NCI-H2227 (cell line): ENCODE data around the gene CACNA1E.

Experiments used
- DNase-seq: peaks from one replicate; lab custom pipeline; 2025; ENCODE audit not compliant: unreplicated experiment; lab: John Stamatoyannopoulos, UW

The CACNA1E gene

DNA sequence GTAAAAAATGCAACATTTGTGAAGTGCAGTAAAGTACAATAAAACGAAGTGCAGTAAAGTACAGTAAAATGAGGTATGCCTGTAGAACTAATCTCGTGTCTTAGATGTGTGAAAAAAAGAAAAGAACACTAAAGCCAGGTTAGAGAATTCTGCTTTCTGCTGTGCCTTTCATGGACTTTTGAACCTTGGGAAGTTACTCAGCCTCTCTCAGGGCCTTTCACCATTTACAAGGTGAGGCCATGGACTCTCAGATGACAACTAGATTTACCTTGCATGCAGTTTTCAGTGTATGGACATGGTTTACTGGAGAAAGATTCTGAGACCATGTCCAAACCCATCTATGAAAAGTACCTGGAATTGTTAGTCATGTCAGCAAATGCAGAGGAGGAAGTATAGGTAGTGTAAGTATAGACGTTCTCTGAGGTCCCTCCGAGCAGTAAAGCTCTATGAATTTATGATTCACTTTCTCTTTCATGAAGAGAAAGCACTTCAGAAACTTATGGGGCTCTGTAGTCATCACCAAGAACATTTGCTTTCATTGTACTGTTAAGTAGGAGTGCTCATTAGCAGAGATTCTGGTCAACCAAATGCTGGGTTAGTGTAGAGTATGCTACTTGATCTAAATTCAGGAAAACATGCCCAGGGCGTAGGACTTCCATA is 143.1 kb downstream of the CACNA1E start:
- no peak for DNase-seq

DNA sequence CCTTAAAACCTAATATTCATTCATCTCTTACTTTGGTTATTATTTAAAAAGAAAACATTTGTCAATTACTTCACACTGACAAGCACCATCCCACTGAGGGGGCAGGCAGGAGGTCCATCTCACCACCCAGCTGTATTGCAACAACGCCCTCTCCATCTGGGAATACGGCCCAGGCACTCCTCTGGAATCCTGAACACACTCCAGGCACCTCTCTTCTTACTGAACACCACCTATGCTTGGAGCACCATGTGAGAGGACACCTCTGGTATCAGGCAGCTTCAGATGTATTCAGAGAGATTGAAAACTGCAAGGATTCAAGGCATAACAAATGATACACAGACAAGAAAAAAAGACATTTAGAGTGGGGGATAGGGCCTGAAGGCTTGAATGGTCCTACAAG is 147.1 kb downstream of the CACNA1E start:
- no peak for DNase-seq

DNA sequence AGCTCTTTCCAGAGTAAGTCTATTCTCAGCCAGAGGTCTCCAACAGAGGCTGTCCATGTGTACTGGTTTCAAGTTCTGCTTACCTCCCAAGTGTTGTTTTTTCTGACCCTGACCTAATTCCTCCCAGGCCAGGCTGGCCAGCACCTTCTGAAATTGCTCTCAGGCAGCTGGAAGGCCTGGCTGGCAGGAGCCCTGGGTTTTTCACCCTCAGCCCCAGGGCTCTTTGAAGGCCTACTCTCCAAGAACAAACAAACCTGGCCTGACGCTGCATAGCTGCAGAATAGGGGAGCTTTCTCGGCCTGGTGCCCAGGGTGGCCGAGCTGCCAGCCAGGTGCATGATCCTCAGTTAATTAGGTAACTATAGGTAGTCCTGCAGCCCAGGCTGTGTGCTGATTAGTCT is 147.5 kb downstream of the CACNA1E start:
- DNase-seq = no peak

DNA sequence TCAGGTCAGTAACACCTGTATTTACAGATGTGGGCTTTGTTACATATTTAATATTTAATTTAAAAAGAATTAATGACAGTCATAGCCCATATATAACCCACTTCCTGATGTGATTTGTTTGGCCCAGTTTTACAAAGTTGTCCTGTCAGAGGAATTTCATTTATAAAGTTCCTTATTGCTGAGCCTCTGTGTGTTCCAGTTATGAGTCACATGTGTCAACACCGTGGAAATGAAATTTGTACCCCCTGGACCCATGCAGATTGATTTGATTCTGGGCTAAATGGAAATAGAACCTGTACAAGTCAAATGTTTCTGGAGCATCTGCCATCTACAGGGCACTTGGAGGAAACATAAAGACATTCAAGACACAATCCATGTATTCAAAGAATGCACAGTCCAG is 149.2 kb downstream of the CACNA1E start:
- DNase-seq = no peak

DNA sequence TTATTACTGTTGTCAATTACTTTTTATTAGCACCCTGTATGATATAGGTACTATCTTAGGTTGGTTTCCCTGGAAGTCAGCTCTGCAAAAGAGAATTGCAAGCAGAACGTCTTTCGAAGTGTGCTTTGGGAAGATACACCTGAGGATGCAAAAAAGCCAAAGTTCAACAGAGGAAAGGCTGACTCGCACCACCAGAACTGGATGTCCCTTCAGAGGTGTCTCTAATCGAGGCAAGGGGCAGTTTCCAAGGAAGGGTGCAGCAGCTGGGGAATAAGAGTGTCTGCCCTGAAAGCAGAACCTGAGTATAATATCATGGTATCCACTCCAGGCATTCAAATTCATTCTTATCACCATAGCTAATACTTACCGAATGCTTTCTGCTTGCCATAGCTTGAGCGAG is 149.6 kb downstream of the CACNA1E start:
- DNase-seq = no peak

DNA sequence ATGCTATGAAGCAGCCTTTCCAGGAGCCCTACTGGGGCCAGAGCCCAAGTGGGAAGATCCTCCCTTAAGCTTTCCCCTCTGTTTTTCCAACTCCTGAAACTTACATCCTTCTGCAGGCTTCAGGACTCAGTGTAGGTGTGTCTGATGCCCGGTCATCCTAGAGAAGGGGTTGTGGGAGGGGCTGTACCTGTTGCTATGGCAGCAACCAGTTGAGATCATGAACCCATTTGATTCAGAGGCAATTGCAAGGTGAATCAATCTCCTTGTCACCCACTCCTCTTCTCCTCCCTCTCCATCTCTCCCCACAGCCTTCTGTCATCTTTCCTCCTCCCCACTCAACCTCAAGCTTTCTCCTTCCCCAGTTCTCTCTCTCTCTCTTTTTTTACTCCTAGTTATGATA is 151.8 kb downstream of the CACNA1E start:
- peak; percentile 7 for DNase-seq

DNA sequence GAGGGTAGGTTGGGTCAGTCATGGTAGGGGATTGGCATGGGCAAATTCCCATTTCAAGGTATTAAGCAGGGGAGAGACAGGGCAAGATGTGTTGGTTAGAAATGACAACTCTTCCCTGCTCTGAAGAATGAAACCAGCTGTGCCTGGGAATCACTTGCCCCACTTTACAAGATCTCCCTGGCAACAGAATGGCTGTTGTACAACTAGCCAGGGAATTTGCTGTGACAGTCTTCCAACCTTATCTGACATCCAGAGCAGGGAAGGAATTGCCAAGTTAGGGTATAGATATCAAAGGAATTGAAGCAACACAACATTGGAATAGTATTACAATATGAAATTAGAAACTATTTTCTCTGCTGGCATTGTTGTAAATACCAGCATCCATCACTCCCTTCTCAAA is 154.7 kb downstream of the CACNA1E start:
- DNase-seq = no peak

DNA sequence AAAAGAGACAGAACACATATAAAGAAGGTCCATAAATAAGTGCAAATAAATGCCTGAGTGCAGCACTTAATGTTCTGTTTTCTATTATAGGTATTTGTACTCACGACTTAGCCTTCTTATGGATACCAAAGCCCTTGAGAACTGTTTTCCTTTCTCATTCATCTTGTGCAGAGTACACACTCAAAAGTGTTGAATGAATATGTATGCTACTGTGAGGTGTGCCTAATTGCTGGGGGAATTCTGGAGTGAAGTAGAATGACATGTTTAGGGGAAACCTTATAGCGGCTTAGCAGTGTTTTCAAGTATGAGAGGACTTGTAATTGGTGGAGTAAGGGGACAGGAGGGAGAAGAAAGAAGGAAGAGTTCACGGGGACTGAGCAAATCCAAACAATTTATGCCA is 157.6 kb downstream of the CACNA1E start:
- no peak for DNase-seq

DNA sequence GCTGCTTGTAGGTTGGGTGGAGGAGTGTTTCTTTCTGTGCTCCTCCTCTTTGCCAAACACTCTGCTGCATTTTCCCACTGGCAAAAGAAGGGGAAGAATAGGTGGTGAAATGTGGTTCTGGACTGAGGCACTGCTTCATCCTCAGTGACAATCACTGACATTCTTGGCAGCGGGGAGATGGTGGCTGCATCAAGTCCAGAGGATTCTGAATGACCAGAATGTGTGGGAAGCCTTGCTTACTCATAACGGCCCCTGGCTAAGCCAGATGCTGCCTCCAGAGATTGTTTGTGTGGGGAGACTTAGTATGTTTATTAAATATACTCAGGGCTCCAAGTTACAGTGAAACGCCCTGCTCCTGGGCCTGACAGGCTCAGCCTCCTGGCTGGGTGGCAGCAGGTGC is 160.3 kb downstream of the CACNA1E start:
- DNase-seq = no peak

DNA sequence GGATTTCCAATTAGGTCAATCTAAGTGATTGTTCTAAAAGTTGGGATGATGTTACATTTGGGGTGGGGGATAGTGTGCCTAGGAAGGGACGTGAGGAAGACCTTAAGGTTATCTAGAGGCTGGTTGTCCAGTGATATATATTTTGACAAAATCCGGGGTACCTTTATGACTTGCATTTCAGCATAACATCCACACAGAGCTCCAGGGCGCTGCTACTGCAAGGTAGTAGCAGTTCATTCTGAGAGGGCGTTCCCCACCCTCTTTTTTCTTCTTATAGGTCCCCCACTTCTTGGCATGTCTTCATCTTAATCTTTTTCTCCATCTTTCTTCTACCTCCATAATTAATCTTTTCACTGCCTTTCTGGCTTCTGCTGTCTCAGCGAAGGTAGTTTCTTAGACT is 161.9 kb downstream of the CACNA1E start:
- no peak for DNase-seq

DNA sequence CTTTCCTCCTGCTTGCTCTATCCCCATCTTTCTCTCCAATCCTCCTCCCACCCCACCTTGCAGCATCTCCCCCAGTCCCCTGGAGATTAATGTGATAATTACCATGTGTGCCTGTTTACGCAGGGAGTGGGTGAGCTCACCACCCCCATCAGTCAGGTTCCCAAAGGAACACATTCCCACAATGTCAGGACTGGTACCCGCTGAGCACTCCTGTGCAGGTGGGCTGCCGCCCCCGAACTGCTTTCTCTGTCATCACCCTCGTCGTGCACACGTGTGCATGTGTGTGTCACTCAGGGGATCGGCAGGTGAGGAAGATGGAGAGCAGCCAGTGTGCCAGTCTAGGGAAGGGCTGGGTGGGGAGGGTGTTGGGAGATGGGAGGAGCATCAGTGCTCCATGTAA is 163.4 kb downstream of the CACNA1E start:
- no peak for DNase-seq

DNA sequence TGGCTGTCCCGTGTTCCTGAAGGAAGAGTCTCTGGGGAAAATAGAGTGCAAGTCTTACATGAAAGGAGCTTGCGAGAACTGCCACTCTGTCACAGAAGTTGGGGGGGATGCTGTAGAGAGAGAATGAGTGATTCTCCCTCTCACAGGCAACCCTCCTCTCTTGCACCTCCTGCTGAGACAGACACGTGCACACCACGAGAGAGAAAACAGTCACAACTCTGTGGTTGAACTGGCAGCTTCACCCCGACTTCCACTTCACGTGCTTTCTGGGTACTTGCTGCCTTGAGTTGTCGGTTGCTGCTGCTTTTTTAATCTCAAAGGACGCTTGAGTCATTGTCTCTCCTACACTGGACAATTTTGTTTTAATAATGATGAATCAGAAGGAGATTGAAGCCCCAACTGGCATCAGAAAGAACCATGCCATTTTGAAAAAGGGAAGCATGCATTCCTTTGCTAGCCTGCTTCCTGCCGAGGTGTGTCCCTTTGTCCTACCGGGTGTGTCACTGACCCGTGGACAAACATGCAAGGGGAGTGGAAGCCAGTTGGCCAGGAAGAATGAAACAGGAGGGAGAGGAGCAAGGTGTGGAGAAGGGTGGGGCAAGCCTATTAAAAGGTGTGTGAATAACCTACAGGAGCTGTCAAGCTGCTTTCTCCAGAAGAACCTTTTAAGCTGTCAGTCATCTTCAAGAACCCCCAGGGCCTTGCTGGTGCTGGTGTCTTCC is 164.2 kb downstream of the CACNA1E start:
- DNase-seq = no peak

DNA sequence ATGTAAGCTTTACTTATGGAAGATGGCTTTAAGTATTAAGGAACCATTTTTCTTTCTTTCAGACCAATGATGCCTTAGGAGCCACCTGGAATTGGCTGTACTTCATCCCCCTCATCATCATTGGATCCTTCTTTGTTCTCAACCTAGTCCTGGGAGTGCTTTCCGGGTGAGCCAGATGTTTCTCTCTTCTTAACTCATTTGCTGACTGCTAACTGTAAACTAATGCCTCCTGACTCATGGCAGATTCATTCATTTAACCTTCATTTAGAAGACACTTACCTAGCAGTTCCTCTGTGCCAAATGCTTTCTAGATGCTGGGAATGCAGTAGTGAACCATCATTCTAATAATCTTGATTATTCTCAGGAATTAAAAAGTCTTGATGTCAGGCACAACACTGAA is 168.0 kb downstream of the CACNA1E start:
- DNase-seq = no peak

DNA sequence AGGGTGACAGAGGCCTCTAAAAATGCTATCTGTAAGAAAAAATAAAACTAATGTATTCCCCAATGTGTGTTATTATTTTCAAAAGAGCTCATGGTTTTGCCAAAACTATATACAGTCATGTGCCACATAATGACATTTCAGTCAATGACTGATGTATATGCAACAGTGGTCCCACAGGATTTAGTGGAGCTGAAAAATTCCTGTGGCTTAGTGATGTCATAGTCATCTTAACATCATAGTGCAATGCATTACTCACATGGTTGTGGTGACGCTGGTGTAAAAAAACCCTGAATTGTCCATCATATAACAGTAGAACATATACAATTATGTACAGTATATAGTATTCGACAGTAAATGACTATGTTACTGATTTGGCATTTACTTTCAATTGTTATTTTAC is 172.4 kb downstream of the CACNA1E start:
- DNase-seq = no peak

DNA sequence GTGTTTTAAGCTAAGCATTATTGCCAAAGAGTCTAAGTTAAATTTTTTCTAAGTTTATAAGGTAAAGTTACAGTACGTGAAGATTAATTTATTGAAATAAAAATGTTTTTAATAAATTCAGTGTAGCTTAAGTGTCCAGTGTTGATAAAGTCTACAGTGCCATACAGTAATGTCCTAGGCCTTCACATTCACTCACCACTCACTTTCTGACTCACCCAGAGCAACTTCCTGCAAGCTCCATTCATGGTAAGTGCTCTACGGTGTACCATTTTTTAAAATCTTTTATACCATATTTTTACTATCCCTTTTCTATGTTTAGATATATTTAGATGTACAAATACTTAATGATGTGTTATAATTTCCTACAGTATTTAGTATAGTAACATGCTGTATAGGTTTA is 173.2 kb downstream of the CACNA1E start:
- no peak for DNase-seq

DNA sequence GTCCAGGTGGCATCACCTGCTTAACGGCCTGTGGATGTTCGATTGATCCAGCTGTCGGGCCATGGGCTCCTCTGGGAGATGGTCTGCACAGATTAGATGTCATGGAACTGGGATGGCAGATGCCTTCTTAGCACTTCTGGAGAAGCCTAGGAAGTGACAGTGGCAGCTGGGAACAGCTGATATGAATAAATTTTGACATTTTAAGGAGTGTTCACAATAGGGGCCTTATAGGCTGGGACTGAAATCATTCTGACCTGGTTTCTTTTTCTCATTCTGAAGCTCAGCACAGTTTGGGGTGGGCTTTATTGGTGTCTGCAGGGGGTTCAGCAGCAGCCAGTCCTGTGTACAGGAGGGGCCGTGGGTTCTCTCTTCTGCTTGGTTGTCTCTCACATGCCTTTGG is 175.3 kb downstream of the CACNA1E start:
- no peak for DNase-seq

DNA sequence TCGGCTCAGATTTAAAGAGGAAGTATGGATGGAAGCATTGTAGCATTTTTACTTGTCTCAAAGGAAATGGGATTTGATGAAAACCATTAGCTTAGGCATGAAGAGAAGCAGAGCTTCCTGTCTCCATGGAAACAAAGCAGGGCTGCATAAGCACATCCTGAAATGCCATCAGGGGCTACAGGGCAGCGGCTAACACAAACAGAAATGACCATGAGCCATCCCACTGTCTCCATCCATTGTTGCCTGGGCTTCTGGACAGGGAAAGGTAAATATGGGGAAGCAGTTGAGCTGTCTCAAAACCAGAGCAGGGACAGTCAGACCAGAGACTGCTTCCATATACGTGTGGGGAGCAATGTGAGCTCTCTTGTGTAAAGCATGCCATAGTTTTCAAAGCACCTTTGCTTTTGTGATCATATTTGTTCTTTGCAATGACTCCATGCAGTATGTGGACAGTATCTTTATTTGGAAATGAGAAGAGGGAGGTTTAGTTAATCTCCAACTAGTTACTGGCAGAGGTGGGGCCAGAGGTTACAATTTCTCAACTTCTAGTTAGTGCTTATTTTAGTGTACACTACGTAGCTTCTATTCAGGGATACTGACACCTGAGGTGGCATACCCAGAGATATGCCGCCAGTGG is 176.1 kb downstream of the CACNA1E start:
- DNase-seq = peak; percentile 10

DNA sequence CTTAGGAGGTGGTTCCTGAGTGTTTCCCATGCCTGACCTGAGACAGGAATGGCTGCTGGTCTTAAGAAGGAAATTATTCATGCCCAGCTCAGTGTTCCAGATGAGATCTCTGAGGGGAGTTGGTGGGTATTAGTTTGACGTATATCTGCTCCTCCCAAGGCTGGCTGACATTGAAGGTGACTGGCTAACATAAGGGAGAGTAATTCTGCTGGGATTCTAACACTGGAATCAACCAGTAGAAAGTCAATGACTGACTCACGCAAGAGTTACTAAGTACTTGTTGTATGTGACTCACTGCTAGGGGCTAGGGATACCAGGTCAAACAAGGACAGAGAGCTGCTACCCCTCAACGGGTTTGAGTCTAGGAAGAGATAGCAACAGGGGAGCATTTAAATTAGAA is 177.3 kb downstream of the CACNA1E start:
- no peak for DNase-seq

DNA sequence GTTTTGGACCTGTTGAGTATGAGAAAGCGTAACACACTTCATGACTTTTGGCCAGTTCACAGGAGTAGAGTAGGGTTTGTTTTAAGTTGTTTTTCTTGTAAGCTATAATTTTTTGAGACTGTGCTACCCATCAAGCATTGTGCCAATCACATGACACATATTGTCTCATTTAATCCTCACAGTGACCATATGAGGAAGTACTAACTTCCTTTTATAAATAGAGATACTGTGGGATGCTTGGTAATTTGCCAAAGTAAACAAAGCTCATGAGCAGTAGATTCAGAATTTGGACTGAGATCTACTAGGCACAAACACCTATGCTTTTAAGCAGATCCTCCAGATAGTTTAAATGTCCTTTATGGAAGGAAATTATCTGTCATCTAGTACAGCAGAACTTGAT is 178.3 kb downstream of the CACNA1E start:
- no peak for DNase-seq

DNA sequence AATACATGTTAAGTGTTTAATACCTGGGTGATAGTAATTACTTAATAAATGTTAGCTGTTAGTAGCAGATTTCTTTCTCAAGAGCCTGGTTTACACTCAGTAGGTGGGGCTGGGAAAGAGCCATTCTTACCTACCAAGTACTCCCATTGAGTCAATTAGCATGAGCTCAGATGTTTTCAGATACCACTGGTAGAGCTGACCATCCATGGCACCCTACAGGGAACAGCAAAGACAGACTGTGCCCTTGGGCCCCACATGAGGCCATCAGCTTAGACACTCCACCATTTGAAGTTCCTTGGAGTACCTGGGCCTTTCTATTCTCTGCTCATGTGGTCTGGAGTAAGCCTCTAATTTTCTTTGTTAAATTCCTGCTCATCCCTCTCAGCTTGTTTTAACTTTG is 179.3 kb downstream of the CACNA1E start:
- no peak for DNase-seq

DNA sequence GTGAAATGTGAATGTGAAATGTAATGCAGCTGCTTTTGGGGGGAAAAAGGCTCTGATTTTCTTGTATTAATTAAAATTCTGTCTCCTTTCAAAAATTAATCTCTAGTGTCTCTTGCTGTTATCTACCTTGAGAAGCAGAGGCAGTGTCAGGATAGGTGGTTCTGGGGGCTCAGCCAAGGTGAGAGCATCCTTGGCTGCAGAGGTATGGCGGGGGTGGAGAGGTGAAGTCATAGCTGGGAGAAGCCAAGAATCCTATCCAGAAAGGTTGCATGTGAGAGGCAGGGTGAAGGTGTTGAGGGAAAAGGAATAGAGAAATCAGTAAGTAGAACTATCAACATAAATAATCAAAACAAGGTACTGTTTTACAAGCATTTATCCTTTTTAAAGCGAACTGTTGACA is 181.2 kb downstream of the CACNA1E start:
- no peak for DNase-seq

DNA sequence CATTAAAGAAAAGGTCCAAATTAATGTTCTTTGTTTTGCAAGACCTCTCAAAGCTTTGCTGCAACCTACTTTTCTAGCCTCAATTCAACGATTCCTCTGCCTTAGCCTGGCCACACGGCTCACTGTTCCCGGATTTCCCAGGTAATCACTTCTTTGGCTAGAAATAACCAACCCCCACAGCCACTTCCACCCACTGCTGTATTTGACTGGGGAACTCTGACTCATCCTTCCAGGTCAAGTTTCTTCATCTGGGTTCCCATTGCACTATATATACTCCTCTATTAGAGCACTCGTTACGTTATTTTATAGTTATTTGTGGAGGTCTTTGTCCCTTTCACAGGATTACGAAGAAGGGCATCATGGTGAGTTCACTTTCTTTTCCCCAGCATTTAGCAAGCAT is 185.9 kb downstream of the CACNA1E start:
- DNase-seq = no peak

DNA sequence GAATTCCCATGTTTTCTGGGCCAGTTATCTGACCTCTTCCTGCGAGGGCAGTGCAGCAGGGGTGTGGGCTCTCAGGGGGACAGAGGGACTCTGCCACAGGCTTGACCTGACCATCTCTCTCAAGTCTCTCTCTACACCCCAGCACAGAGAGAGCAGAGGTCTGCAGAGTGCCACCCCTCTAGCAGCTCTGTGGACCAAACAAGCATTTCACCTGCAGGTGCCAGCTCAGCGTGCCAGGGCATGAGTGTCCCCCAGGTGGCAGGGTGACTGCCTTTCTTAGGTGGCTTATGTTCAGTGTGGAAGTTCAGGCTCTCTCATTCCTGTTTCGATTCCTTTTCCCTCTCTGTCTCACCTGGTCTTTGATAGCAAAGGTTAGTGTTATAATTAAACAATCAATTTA is 191.3 kb downstream of the CACNA1E start:
- no peak for DNase-seq
